Karpas-422 (cell line): ENCODE results near the gene SNAPIN. TPM values are rescaled to one million over a fixed set of nuclear protein-coding genes. Genes with fewer than 3 reads are reported as not detected.

ENCODE experiments used
- DNase-seq: peaks from one replicate; pipeline ENCODE4 v3.0.0-alpha.2; 2015
- H2AFZ ChIP-seq: fragments of 200-600 bp; sonication (generic); 2 replicates; pipeline ENCODE4 v1.6.1; 2014; ENCODE audit warnings: antibody characterized with exemption, low read length, mixed read lengths
- H3K27ac ChIP-seq: fragments of 200-600 bp; sonication (generic); 2 replicates; pipeline ENCODE4 v1.5.1; 2014; ENCODE audit warnings: mild to moderate bottlenecking, low read length, moderate library complexity
- H3K27me3 ChIP-seq: fragments of 200-600 bp; sonication (generic); 2 replicates; pipeline ENCODE4 v1.6.1; 2014; ENCODE audit warnings: low read length, mixed read lengths
- H3K36me3 ChIP-seq: fragments of 200-600 bp; sonication (generic); 2 replicates; pipeline ENCODE4 v1.6.1; 2014; ENCODE audit warnings: low read length, mixed read lengths; ENCODE audit not compliant: insufficient read depth
- H3K4me1 ChIP-seq: fragments of 200-600 bp; sonication (generic); 2 replicates; pipeline ENCODE4 v1.6.1; 2014; ENCODE audit warnings: mild to moderate bottlenecking, low read length, mixed read lengths
- H3K4me2 ChIP-seq: fragments of 200-600 bp; sonication (generic); 2 replicates; pipeline ENCODE4 v1.6.1; 2014; ENCODE audit warnings: low read length, low read depth, mild to moderate bottlenecking; ENCODE audit not compliant: poor library complexity, severe bottlenecking
- H3K4me3 ChIP-seq: fragments of 200-600 bp; sonication (generic); 2 replicates; pipeline ENCODE4 v1.5.1; 2014; ENCODE audit warnings: mild to moderate bottlenecking, antibody characterized with exemption, low read length, mixed read lengths
- H3K79me2 ChIP-seq: fragments of 200-600 bp; sonication (generic); 2 replicates; pipeline ENCODE4 v1.6.1; 2014; ENCODE audit warnings: mild to moderate bottlenecking, low read length, mixed read lengths
- H3K9ac ChIP-seq: fragments of 200-600 bp; sonication (generic); 2 replicates; pipeline ENCODE4 v1.6.0; 2014; ENCODE audit warnings: low read length
- H3K9me2 ChIP-seq: fragments of 200-600 bp; sonication (generic), shearing (Covaris generic); replicated peaks from 2 replicates; pipeline ENCODE4 v1.6.0; 2014; ENCODE audit warnings: mild to moderate bottlenecking, low read length, moderate library complexity; ENCODE audit not compliant: insufficient read depth
- H3K9me3 ChIP-seq: fragments of 300-700, 200-600 bp; sonication (generic); 2 replicates; pipeline ENCODE4 v1.6.1; 2014; ENCODE audit warnings: low read length, mixed read lengths
- H4K20me1 ChIP-seq: fragments of 200-600 bp; sonication (generic); 2 replicates; pipeline ENCODE4 v1.6.1; 2014; ENCODE audit warnings: mild to moderate bottlenecking, antibody characterized with exemption, low read length, low read depth; ENCODE audit not compliant: insufficient read depth
- total RNA-seq: library from RNA; depleted of rRNA; stranded (reverse); fragments of >200 nt; shearing (Covaris generic); gene quantifications from 2 replicates; pipeline ENCODE4 v1.2.3, GENCODE V29; 2014; ENCODE audit warnings: low replicate concordance; rRNA removed

Gene SNAPIN
- 46.2 and 54.3 TPM in 2 replicates for total RNA-seq

GRCh38 chr1:153658400-153659174, at the start of gene SNAPIN:
SNAPIN (plus strand) TSS chr1:153658703; CDS start chr1:153658744, 41 bp downstream.
- Histone ChIP-seq H3K79me2 (peaks cover 13% of the 10 kb centered on the region), H3K9ac (peak within 1 kb of the TSS; percentile 84), H3K27ac (peak within 1 kb of the TSS; percentile 46; the same call in 1 of the 2 replicates), H3K4me1 (peaks cover 31% of the 10 kb centered on the region), H3K27me3 (no peaks in the 10 kb centered on the region), H3K9me2 (no peaks in the 10 kb centered on the region), H4K20me1 (peaks cover 4% of the 10 kb centered on the region; the same call in 1 of the 2 replicates), H3K4me2 (peak within 1 kb of the TSS; percentile 91), H2AFZ (peak within 1 kb of the TSS; percentile 90), H3K9me3 (no peaks in the 10 kb centered on the region), H3K36me3 (peaks cover 18% of the 10 kb centered on the region; the same call in 1 of the 2 replicates), H3K4me3 (peak within 1 kb of the TSS; percentile 84)
- peak; percentile 95 for DNase-seq

DNA sequence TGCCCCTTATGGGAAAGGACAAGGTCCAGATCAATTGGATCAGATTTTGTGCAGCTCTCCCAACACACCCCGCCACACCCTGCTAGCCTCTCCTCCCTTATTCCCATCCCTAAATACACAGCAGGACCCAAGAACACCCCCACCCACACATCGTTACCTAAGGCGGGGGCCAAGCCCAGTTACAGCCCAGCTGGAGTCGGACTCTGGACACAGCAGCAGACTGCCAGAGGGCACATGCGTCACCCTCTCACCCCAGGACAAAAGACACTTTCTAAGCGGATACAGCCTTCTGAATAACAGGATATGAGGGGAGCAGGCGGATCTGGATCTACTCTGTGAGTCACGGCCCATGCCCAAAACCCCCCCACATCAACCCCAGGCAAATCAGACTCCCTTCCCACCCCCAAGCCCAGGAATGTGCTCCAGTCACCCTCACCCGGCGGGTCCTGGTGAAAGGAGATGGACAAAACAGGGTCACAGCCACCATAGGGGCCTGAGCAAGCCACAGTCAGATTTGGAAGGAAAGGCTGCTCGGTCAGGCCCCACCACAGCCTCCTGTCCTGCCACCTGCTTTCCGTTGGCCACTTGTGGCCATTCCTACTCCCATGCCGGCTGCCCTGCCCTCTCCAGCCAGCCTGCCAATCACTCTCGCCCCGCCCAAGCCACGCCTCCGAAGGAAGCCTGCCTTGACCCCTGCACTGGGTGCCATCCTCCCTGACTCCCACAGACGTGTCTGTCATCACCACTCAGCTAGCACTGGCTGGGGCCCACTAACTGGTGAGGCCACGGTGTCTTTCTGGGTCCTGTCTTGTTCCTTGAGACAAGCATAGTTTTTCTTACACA, 49.5 kb upstream of the SNAPIN start:
- H3K4me2 ChIP-seq: no peak overlapping the region
- H3K9ac ChIP-seq: no peak overlapping the region
- no peaks in the 10 kb centered on the region for H3K9me2 ChIP-seq
- no peak overlapping the region for H3K27ac ChIP-seq
- no peak for DNase-seq
- no peaks in the 10 kb centered on the region for H3K27me3 ChIP-seq
- no peak overlapping the region for H3K4me3 ChIP-seq
- H2AFZ ChIP-seq: no peak overlapping the region
- H3K4me1 ChIP-seq: peaks cover 4% of the 10 kb centered on the region
- H3K79me2 ChIP-seq: no peaks in the 10 kb centered on the region
- no peaks in the 10 kb centered on the region for H4K20me1 ChIP-seq
- no peaks in the 10 kb centered on the region for H3K9me3 ChIP-seq
- no peaks in the 10 kb centered on the region for H3K36me3 ChIP-seq

- Histone ChIP-seq H3K4me1 (peaks cover 4% of the 10 kb centered on the region), H4K20me1 (no peaks in the 10 kb centered on the region), H3K9me3 (no peaks in the 10 kb centered on the region), H3K27me3 (no peaks in the 10 kb centered on the region), H3K9ac (no peak overlapping the region), H3K4me2 (no peak overlapping the region), H3K27ac (no peak overlapping the region), H3K36me3 (no peaks in the 10 kb centered on the region), H3K9me2 (no peaks in the 10 kb centered on the region), H3K79me2 (no peaks in the 10 kb centered on the region), H3K4me3 (no peak overlapping the region), H2AFZ (no peak overlapping the region)
- no peak for DNase-seq
These were observed 49.0 kb upstream of the SNAPIN start for GRCh38 chr1:153609585-153609907.

DNA sequence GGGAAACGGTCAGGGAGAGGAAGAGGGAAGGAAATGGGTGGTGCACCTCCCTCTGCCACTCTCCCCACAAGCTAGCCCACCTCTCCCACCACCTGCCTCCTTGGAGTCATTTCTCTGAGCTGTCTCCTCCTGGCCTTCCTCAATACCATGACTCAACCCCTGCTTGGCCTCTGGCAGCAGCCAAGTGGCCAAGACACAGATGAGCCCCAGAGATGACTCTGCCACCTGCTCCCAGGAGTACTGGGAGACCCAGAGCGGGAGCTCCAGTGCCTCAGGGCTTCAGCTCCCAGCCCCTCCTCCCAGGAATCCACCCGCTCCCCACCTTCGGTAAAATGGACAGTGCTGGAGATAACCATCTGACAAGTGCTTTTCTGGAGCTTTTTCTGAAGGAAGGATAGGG, 48.2 kb upstream of the SNAPIN start:
- no peaks in the 10 kb centered on the region for H4K20me1 ChIP-seq
- H3K79me2 ChIP-seq: no peaks in the 10 kb centered on the region
- H3K27ac ChIP-seq: no peak overlapping the region
- H3K4me3 ChIP-seq: no peak overlapping the region
- H3K36me3 ChIP-seq: no peaks in the 10 kb centered on the region
- no peak overlapping the region for H2AFZ ChIP-seq
- peaks cover 4% of the 10 kb centered on the region for H3K4me1 ChIP-seq
- H3K4me2 ChIP-seq: no peak overlapping the region
- H3K9ac ChIP-seq: no peak overlapping the region
- no peaks in the 10 kb centered on the region for H3K27me3 ChIP-seq
- no peaks in the 10 kb centered on the region for H3K9me2 ChIP-seq
- no peaks in the 10 kb centered on the region for H3K9me3 ChIP-seq
- no peak for DNase-seq

DNA sequence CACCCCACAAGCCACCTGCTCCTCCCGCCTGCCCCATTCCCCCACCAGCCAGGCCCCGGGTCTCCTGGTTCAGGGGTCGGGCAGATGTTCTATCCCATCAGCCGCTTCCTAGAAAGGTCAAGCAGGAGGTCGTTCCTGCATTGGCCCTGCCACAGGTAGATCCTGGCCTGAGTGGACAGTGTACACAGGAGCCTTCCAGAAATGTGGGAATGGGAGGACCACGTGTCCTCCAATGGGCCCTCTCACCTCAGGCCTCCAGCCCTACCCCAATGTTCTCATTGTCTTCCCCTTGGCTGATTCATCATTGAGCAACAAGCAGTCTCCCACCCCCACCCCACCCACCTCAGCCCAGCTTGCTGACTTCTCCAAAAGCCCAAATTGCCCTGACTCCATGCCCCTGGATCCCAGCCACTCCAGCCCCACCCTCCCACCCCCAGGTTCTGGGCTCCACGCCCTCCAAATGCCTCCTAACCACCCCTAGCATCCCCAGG, 47.6 kb upstream of the SNAPIN start:
- H3K79me2 ChIP-seq: no peaks in the 10 kb centered on the region
- no peaks in the 10 kb centered on the region for H3K9me2 ChIP-seq
- no peak overlapping the region for H3K9ac ChIP-seq
- H3K27me3 ChIP-seq: no peaks in the 10 kb centered on the region
- no peaks in the 10 kb centered on the region for H4K20me1 ChIP-seq
- no peak overlapping the region for H3K4me3 ChIP-seq
- H3K27ac ChIP-seq: no peak overlapping the region
- no peak overlapping the region for H2AFZ ChIP-seq
- no peaks in the 10 kb centered on the region for H3K36me3 ChIP-seq
- DNase-seq: no peak
- no peaks in the 10 kb centered on the region for H3K9me3 ChIP-seq
- H3K4me2 ChIP-seq: no peak overlapping the region
- H3K4me1 ChIP-seq: peaks cover 4% of the 10 kb centered on the region

- no peak for DNase-seq
- H3K9me2 ChIP-seq: no peaks in the 10 kb centered on the region
- no peaks in the 10 kb centered on the region for H3K27me3 ChIP-seq
- no peaks in the 10 kb centered on the region for H3K9me3 ChIP-seq
- H3K9ac ChIP-seq: no peak overlapping the region
- no peaks in the 10 kb centered on the region for H3K36me3 ChIP-seq
- H3K4me2 ChIP-seq: no peak overlapping the region
- no peak overlapping the region for H3K4me3 ChIP-seq
- no peak overlapping the region for H3K27ac ChIP-seq
- H3K4me1 ChIP-seq: peaks cover 4% of the 10 kb centered on the region
- H4K20me1 ChIP-seq: no peaks in the 10 kb centered on the region
- H3K79me2 ChIP-seq: no peaks in the 10 kb centered on the region
- no peak overlapping the region for H2AFZ ChIP-seq
These were observed 47.1 kb upstream of the SNAPIN start for GRCh38 chr1:153611356-153611755.

GRCh38 chr1:153612111-153612754, 46.3 kb upstream of the SNAPIN start:
- peaks cover 4% of the 10 kb centered on the region for H3K4me1 ChIP-seq
- H3K9ac ChIP-seq: no peak overlapping the region
- no peaks in the 10 kb centered on the region for H3K9me3 ChIP-seq
- H3K27ac ChIP-seq: no peak overlapping the region
- no peak overlapping the region for H3K4me3 ChIP-seq
- H3K4me2 ChIP-seq: no peak overlapping the region
- DNase-seq: no peak
- H3K9me2 ChIP-seq: no peaks in the 10 kb centered on the region
- no peaks in the 10 kb centered on the region for H3K79me2 ChIP-seq
- H3K27me3 ChIP-seq: no peaks in the 10 kb centered on the region
- no peaks in the 10 kb centered on the region for H4K20me1 ChIP-seq
- no peak overlapping the region for H2AFZ ChIP-seq
- no peaks in the 10 kb centered on the region for H3K36me3 ChIP-seq
